Fibroblast of lung (primary cell): ENCODE results near the gene COL4A1. TPM values are rescaled to one million over a fixed set of nuclear protein-coding genes. Genes with fewer than 3 reads are reported as not detected.

Source experiments
- DNase-seq, 2 donors: peaks; one replicate each; pipeline versions ENCODE4 v3.0.0 to v3.0.0-alpha.2; 2010; ENCODE audit warnings: low read depth in 2 of 2
- H2AFZ ChIP-seq: 2 replicates; pipeline ENCODE4 v1.5.1; 2012; ENCODE audit warnings: low read length, control low read depth, inconsistent platforms
- H3K27ac ChIP-seq: 2 replicates; pipeline ENCODE4 v1.5.1; 2011; ENCODE audit warnings: low read length, control low read depth; ENCODE audit not compliant: insufficient read depth
- H3K27me3 ChIP-seq: 2 replicates; pipeline ENCODE4 v1.5.1; 2011; ENCODE audit warnings: mild to moderate bottlenecking, low read length; ENCODE audit not compliant: control insufficient read depth, insufficient read depth
- H3K36me3 ChIP-seq: 2 replicates; pipeline ENCODE4 v1.5.1; 2011; ENCODE audit warnings: low read length; ENCODE audit not compliant: control insufficient read depth, insufficient read depth
- H3K4me1 ChIP-seq: 2 replicates; pipeline ENCODE4 v1.5.1; 2011; ENCODE audit warnings: low read length; ENCODE audit not compliant: control insufficient read depth, insufficient read depth; ENCODE audit errors: extremely low read depth
- H3K4me2 ChIP-seq: 2 replicates; pipeline ENCODE4 v1.5.1; 2011; ENCODE audit warnings: low read length, control low read depth; ENCODE audit not compliant: insufficient read depth; ENCODE audit errors: extremely low read depth
- H3K4me3 ChIP-seq, 4 experiments: fragments of 200-600 bp in 1 of 4; sonication (generic) in 1 of 4; replicated peaks in 1 of 4; 2 replicates each; pipeline ENCODE4 v1.5.1; 2011 to 2016; ENCODE audit warnings: low read length in 4 of 4, low read depth in 3 of 4, mild to moderate bottlenecking in 3 of 4, control low read depth in 2 of 4, inconsistent platforms in 1 of 4, mixed read lengths in 1 of 4; ENCODE audit not compliant: insufficient read depth in 1 of 4; ENCODE audit errors: control extremely low read depth in 1 of 4
- H3K79me2 ChIP-seq: 2 replicates; pipeline ENCODE4 v1.5.1; 2012; ENCODE audit warnings: mild to moderate bottlenecking, low read length, inconsistent platforms; ENCODE audit not compliant: control insufficient read depth, insufficient read depth
- H3K9ac ChIP-seq: 2 replicates; pipeline ENCODE4 v1.5.1; 2011; ENCODE audit warnings: mild to moderate bottlenecking, low read length, control low read depth; ENCODE audit not compliant: insufficient read depth
- H3K9me3 ChIP-seq: 2 replicates; pipeline ENCODE4 v1.5.1; 2012; ENCODE audit warnings: low read depth, low read length; ENCODE audit not compliant: control insufficient read depth, insufficient read depth
- H4K20me1 ChIP-seq: 2 replicates; pipeline ENCODE4 v1.5.1; 2011; ENCODE audit warnings: low read length; ENCODE audit not compliant: control insufficient read depth, insufficient read depth; ENCODE audit errors: extremely low read depth
- CTCF ChIP-seq, 2 donors: IDR thresholded peaks in 1 of 2; conservative IDR thresholded peaks in 1 of 2; 1 replicate in 1 of 2; 2 replicates in 1 of 2; pipeline ENCODE4 v1.5.1; 2011 to 2012; ENCODE audit warnings: low read length in 2 of 2, control low read depth in 1 of 2, inconsistent platforms in 1 of 2, low read depth in 1 of 2, mild to moderate bottlenecking in 1 of 2
- EZH2 ChIP-seq: IDR thresholded peaks from 2 replicates; pipeline ENCODE4 v1.5.1; 2012; ENCODE audit warnings: low read length, control low read depth, mild to moderate bottlenecking; ENCODE audit errors: missing control alignments
- polyA plus RNA-seq, 2 donors: library from polyadenylated mRNA; depleted of rRNA in 1 of 2; stranded (reverse) in 1 of 2; unstranded in 1 of 2; fragments of >200 nt; gene quantifications; 2 replicates each; pipeline ENCODE4 v1.2.1, GENCODE V29; 2011 to 2012; ENCODE audit warnings: missing spikeins in 1 of 2
- total RNA-seq: library from RNA; depleted of rRNA; stranded (reverse); fragments of >200 nt; gene quantifications from 2 replicates; pipeline ENCODE4 v1.2.1, GENCODE V29; 2014

COL4A1 gene
- total and polyA plus RNA-seq, 2 donors (not counting 1 experiment from before 2014, with no cell fraction given) = 34.0 to 607 TPM

- no peak overlapping the region for H3K27ac ChIP-seq
- no peaks in the 10 kb centered on the region for H4K20me1 ChIP-seq
These were observed 12.0 kb upstream of the COL4A1 start for GRCh38 chr13:110318920-110319319.

GRCh38 chr13:110317496-110318195 is 10.7 kb upstream of the COL4A1 start:
- no peak for TF ChIP-seq CTCF (conservative IDR thresholded peaks at IDR 0.05 in 1 of 2, IDR thresholded peaks at IDR 0.05 in 1 of 2; ENCODE audit: low read depth in 1 of 2, low read length in 2 of 2)
- no peak for TF ChIP-seq EZH2
- Histone ChIP-seq H3K9ac (no peak overlapping the region), H3K27me3 (no peaks in the 10 kb centered on the region), H4K20me1 (no peaks in the 10 kb centered on the region), H3K36me3 (peaks cover 6% of the 10 kb centered on the region), H3K4me3 (no peak overlapping the region), H3K27ac (no peak overlapping the region), H3K4me2 (no peak overlapping the region), H3K9me3 (no peaks in the 10 kb centered on the region), H3K4me1 (peaks cover 18% of the 10 kb centered on the region), H2AFZ (no peak overlapping the region), H3K79me2 (peaks cover 63% of the 10 kb centered on the region)
- DNase-seq = no peak

More at GRCh38 chr13:110318920-110319319, 12.0 kb upstream of the COL4A1 start:
- H3K4me1 ChIP-seq = peaks cover 29% of the 10 kb centered on the region
- no peaks in the 10 kb centered on the region for H3K9me3 ChIP-seq
- no peaks in the 10 kb centered on the region for H3K27me3 ChIP-seq
- H3K4me2 ChIP-seq = no peak overlapping the region
- peaks cover 6% of the 10 kb centered on the region for H3K36me3 ChIP-seq
- no peak overlapping the region for H2AFZ ChIP-seq
- peaks cover 59% of the 10 kb centered on the region for H3K79me2 ChIP-seq
- DNase-seq = no peak
- H3K9ac ChIP-seq = no peak overlapping the region
- H3K4me3 ChIP-seq = no peak overlapping the region
- TF ChIP-seq EZH2 (no peak), CTCF (conservative IDR thresholded peaks at IDR 0.05 in 1 of 2, IDR thresholded peaks at IDR 0.05 in 1 of 2; ENCODE audit: low read depth in 1 of 2, low read length in 2 of 2) (no peak)

- H3K27ac ChIP-seq = no peak overlapping the region
- no peak overlapping the region for H3K4me3 ChIP-seq
- H3K27me3 ChIP-seq = no peaks in the 10 kb centered on the region
- H3K9me3 ChIP-seq = no peaks in the 10 kb centered on the region
- H3K4me1 ChIP-seq = peaks cover 15% of the 10 kb centered on the region
- no peak for DNase-seq
- no peak overlapping the region for H3K9ac ChIP-seq
- H3K79me2 ChIP-seq = peaks cover 64% of the 10 kb centered on the region
- no peak overlapping the region for H2AFZ ChIP-seq
- H3K36me3 ChIP-seq = peaks cover 6% of the 10 kb centered on the region
- no peak overlapping the region for H3K4me2 ChIP-seq
- no peak for TF ChIP-seq CTCF (conservative IDR thresholded peaks at IDR 0.05 in 1 of 2, IDR thresholded peaks at IDR 0.05 in 1 of 2; ENCODE audit: low read depth in 1 of 2, low read length in 2 of 2)
- no peaks in the 10 kb centered on the region for H4K20me1 ChIP-seq
These were observed 10.1 kb upstream of the COL4A1 start for GRCh38 chr13:110317093-110317492.
